Neural progenitor cell (in vitro differentiated cells): ENCODE data around the gene HOXB4. TPM values are rescaled to one million over a fixed set of nuclear protein-coding genes. Genes with fewer than 3 reads are reported as not detected.

Source experiments
- DNase-seq: peaks from one replicate; pipeline ENCODE4 v3.0.0-alpha.2; 2016; ENCODE audit warnings: low spot score
- H2AFZ ChIP-seq: fragments of 200-600 bp; sonication (generic); replicated peaks from 2 replicates; pipeline ENCODE4 v1.6.1; 2016; ENCODE audit warnings: antibody characterized with exemption
- H3F3A ChIP-seq: fragments of 200-600 bp; sonication (generic); 2 replicates; pipeline ENCODE4 v1.6.1; 2016; ENCODE audit warnings: antibody characterized with exemption, low read depth
- H3K27ac ChIP-seq: fragments of 200-600 bp; sonication (generic); 2 replicates; pipeline ENCODE4 v1.5.1; 2016; ENCODE audit warnings: mild to moderate bottlenecking
- H3K27me3 ChIP-seq: fragments of 200-600 bp; sonication (generic); 2 replicates; pipeline ENCODE4 v1.6.1; 2016; ENCODE audit warnings: mild to moderate bottlenecking, moderate library complexity
- H3K36me3 ChIP-seq: fragments of 200-600 bp; sonication (generic); 2 replicates; pipeline ENCODE4 v1.5.1; 2016
- H3K4me1 ChIP-seq: fragments of 200-600 bp; sonication (generic); 2 replicates; pipeline ENCODE4 v1.6.1; 2016; ENCODE audit warnings: mixed run types
- H3K4me2 ChIP-seq: fragments of 200-600 bp; sonication (generic); 2 replicates; pipeline ENCODE4 v1.6.1; 2016
- H3K4me3 ChIP-seq: fragments of 200-600 bp; sonication (generic); 2 replicates; pipeline ENCODE4 v1.5.1; 2016
- H3K79me2 ChIP-seq: fragments of 200-600 bp; sonication (generic); 2 replicates; pipeline ENCODE4 v1.6.1; 2016; ENCODE audit warnings: low read depth
- H3K9ac ChIP-seq: fragments of 200-600 bp; sonication (generic); 2 replicates; pipeline ENCODE4 v1.6.1; 2016
- H3K9me3 ChIP-seq: fragments of 200-600 bp; sonication (generic); 2 replicates; pipeline ENCODE4 v1.5.1; 2016; ENCODE audit warnings: low read depth
- H4K20me1 ChIP-seq: fragments of 200-600 bp; sonication (generic); 2 replicates; pipeline ENCODE4 v1.6.1; 2016; ENCODE audit warnings: low read depth
- H3K27ac Mint-ChIP-seq: 3 replicates; pipeline ENCODE4 v1.8.0; 2021; ENCODE audit warnings: mixed read lengths
- H3K27me3 Mint-ChIP-seq: 2 replicates; pipeline ENCODE4 v1.8.0; 2022; ENCODE audit warnings: low read depth, mild to moderate bottlenecking, inconsistent platforms, moderate library complexity, mixed read lengths; ENCODE audit not compliant: insufficient read depth
- H3K36me3 Mint-ChIP-seq: 3 replicates; pipeline ENCODE4 v1.8.0; 2021; ENCODE audit warnings: mixed read lengths
- H3K4me1 Mint-ChIP-seq: 3 replicates; pipeline ENCODE4 v1.8.0; 2021; ENCODE audit warnings: mixed read lengths
- H3K4me3 Mint-ChIP-seq: 3 replicates; pipeline ENCODE4 v1.8.0; 2021; ENCODE audit warnings: mild to moderate bottlenecking, moderate library complexity, mixed read lengths
- H3K9me3 Mint-ChIP-seq: 3 replicates; pipeline ENCODE4 v1.8.0; 2020; ENCODE audit warnings: mixed read lengths
- EZH2 ChIP-seq: fragments of 200-600 bp; sonication (generic); IDR thresholded peaks from 2 replicates; pipeline ENCODE4 v1.6.1; 2017; ENCODE audit warnings: antibody characterized with exemption, mild to moderate bottlenecking, moderate library complexity
- EZH2phosphoT487 ChIP-seq: fragments of 200-600 bp; sonication (generic); IDR thresholded peaks from 2 replicates; pipeline ENCODE4 v1.6.1; 2017; ENCODE audit warnings: antibody characterized with exemption
- total RNA-seq: library from RNA; depleted of rRNA; stranded (reverse); fragments of >200 nt; gene quantifications from 2 replicates; pipeline ENCODE4 v1.2.3, GENCODE V29; 2015; ENCODE audit warnings: low replicate concordance
- TF ChIP-seq, protein P1 (sequence below): fragments of 200-600 bp; sonication (generic); IDR thresholded peaks from 2 replicates; pipeline ENCODE4 v1.5.1; 2017; ENCODE audit warnings: antibody characterized with exemption, mild to moderate bottlenecking

The HOXB4 gene
- total RNA-seq, 1 donor from 2014 or later = not detected

GRCh38 chr17:48617471-48618255 lies 39.5 kb upstream of the HOXB4 start:
- H3K9ac ChIP-seq = no peak overlapping the region
- peaks cover 10% of the 10 kb centered on the region for H3K9me3 Mint-ChIP-seq
- H3K4me2 ChIP-seq = no peak overlapping the region
- peaks cover 100% of the 10 kb centered on the region for H3K27me3 ChIP-seq
- no peaks in the 10 kb centered on the region for H3K4me1 ChIP-seq
- no peak overlapping the region for H3K27ac Mint-ChIP-seq
- peaks cover 2% of the 10 kb centered on the region for H3F3A ChIP-seq
- no peaks in the 10 kb centered on the region for H3K36me3 Mint-ChIP-seq
- no peaks in the 10 kb centered on the region for H3K9me3 ChIP-seq
- no peak for DNase-seq
- no peaks in the 10 kb centered on the region for H3K79me2 ChIP-seq
- H3K4me3 Mint-ChIP-seq = no peak overlapping the region
- TF ChIP-seq EZH2phosphoT487 (no peak), EZH2 (no peak)
- TF ChIP-seq, protein P1, sequence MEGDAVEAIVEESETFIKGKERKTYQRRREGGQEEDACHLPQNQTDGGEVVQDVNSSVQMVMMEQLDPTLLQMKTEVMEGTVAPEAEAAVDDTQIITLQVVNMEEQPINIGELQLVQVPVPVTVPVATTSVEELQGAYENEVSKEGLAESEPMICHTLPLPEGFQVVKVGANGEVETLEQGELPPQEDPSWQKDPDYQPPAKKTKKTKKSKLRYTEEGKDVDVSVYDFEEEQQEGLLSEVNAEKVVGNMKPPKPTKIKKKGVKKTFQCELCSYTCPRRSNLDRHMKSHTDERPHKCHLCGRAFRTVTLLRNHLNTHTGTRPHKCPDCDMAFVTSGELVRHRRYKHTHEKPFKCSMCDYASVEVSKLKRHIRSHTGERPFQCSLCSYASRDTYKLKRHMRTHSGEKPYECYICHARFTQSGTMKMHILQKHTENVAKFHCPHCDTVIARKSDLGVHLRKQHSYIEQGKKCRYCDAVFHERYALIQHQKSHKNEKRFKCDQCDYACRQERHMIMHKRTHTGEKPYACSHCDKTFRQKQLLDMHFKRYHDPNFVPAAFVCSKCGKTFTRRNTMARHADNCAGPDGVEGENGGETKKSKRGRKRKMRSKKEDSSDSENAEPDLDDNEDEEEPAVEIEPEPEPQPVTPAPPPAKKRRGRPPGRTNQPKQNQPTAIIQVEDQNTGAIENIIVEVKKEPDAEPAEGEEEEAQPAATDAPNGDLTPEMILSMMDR = no peak
- no peak overlapping the region for H3K27ac ChIP-seq
- no peak overlapping the region for H2AFZ ChIP-seq
- no peaks in the 10 kb centered on the region for H3K36me3 ChIP-seq
- H4K20me1 ChIP-seq = peaks cover 98% of the 10 kb centered on the region
- H3K27me3 Mint-ChIP-seq = peaks cover 95% of the 10 kb centered on the region
- peaks cover 3% of the 10 kb centered on the region for H3K4me1 Mint-ChIP-seq
- H3K4me3 ChIP-seq = no peak overlapping the region

DNA sequence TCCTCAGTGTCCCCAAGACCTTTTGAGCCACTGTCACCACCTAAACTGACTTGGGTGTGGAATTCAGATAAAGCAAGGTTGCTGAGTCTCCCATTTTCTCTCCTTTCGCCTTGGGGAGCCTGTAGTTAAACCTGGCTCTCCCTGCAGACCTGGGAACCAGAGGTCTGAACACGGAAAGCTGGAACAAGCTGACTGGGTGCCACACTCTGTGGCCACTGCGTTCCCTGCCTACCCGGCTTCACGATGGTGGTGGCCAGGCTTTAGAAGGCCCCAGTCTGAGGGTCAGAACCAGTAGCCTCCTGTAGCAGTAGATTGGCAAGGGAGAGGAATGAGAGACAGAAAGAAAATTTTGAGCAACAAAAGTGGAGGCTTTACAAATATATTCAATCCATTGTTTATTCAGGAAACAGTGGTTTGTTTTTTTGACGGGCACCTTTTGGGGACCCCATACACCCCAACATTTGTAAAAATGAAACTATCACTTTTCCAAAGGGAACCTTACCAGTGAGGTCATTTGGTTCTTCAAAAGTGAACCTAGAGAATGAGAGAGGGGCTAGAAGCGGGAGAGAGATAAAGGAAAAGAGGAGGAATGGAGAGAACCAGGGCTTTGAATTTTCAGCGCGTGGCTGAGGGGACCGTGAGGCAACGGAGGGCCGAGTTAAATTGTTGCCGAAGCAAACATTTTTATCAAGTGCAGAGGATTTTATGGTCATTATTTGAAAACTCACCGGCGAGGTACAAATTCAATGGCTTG lies 38.7 kb upstream of the HOXB4 start:
- H3K36me3 Mint-ChIP-seq = no peaks in the 10 kb centered on the region
- H3K27me3 Mint-ChIP-seq = peaks cover 93% of the 10 kb centered on the region

GRCh38 chr17:48615963-48616716 lies 38.0 kb upstream of the HOXB4 start:
- no peaks in the 10 kb centered on the region for H3K4me1 ChIP-seq
- no peak overlapping the region for H3K9ac ChIP-seq
- Mint-ChIP-seq H3K36me3 (no peaks in the 10 kb centered on the region), H3K27ac (no peak overlapping the region), H3K4me3 (no peak overlapping the region), H3K9me3 (peaks cover 3% of the 10 kb centered on the region), H3K4me1 (peaks cover 7% of the 10 kb centered on the region), H3K27me3 (peaks cover 93% of the 10 kb centered on the region)
- no peak overlapping the region for H3K4me2 ChIP-seq
- H3K27me3 ChIP-seq = peaks cover 100% of the 10 kb centered on the region
- H3K79me2 ChIP-seq = no peaks in the 10 kb centered on the region
- TF ChIP-seq EZH2 (peak; percentile 30), EZH2phosphoT487 (peak; percentile 82)
- TF ChIP-seq, protein P1 = no peak
- H3K27ac ChIP-seq = no peak overlapping the region
- no peak for DNase-seq
- H3K9me3 ChIP-seq = no peaks in the 10 kb centered on the region
- H3K4me3 ChIP-seq = no peak overlapping the region
- peaks cover 98% of the 10 kb centered on the region for H4K20me1 ChIP-seq
- H3K36me3 ChIP-seq = no peaks in the 10 kb centered on the region
- H2AFZ ChIP-seq = no peak overlapping the region
- H3F3A ChIP-seq = peaks cover 9% of the 10 kb centered on the region

More for the DNA sequence above, 38.7 kb upstream of the HOXB4 start:
- peak; percentile 2 for TF ChIP-seq EZH2phosphoT487
- TF ChIP-seq, protein P1 = no peak
- TF ChIP-seq EZH2 = no peak
- Mint-ChIP-seq H3K4me3 (no peak overlapping the region), H3K9me3 (peaks cover 6% of the 10 kb centered on the region), H3K4me1 (peaks cover 7% of the 10 kb centered on the region), H3K27ac (no peak overlapping the region)
- H4K20me1 ChIP-seq = peaks cover 98% of the 10 kb centered on the region
- no peak overlapping the region for H2AFZ ChIP-seq
- DNase-seq = no peak
- H3K79me2 ChIP-seq = no peaks in the 10 kb centered on the region
- H3K9me3 ChIP-seq = no peaks in the 10 kb centered on the region
- no peaks in the 10 kb centered on the region for H3K36me3 ChIP-seq
- no peak overlapping the region for H3K4me2 ChIP-seq
- no peak overlapping the region for H3K27ac ChIP-seq
- peaks cover 9% of the 10 kb centered on the region for H3F3A ChIP-seq
- no peaks in the 10 kb centered on the region for H3K4me1 ChIP-seq
- H3K4me3 ChIP-seq = no peak overlapping the region
- no peak overlapping the region for H3K9ac ChIP-seq
- peaks cover 100% of the 10 kb centered on the region for H3K27me3 ChIP-seq
